Keratinocyte (primary cell): ENCODE data around the gene B3GNT4. TPM values are rescaled to one million over a fixed set of nuclear protein-coding genes. Genes with fewer than 3 reads are reported as not detected.

Experiments used
- DNase-seq: peaks from one replicate; pipeline ENCODE4 v3.0.0-alpha.2; 2011; ENCODE audit warnings: low read depth, missing footprints, low spot score
- FAIRE-seq: peaks from 2 replicates; lab custom pipeline; 2011; peaks lifted over from hg19 to GRCh38; lab: Jason Lieb, UNC
- H2AFZ ChIP-seq: 2 replicates; pipeline ENCODE4 v1.6.0; 2012; ENCODE audit warnings: low read length, control low read depth, inconsistent platforms; ENCODE audit not compliant: control insufficient read depth
- H3K27ac ChIP-seq: 2 replicates; pipeline ENCODE4 v1.5.1; 2011; ENCODE audit warnings: low read length; ENCODE audit not compliant: control insufficient read depth, insufficient read depth
- H3K27me3 ChIP-seq: 3 replicates; pipeline ENCODE4 v1.6.0; 2011; ENCODE audit warnings: low read length; ENCODE audit not compliant: control insufficient read depth, insufficient read depth; ENCODE audit errors: extremely low read depth
- H3K36me3 ChIP-seq, 2 experiments: 2 replicates in 1 of 2; 3 replicates in 1 of 2; pipeline ENCODE4 v1.5.1; 2011; ENCODE audit warnings: low read length in 2 of 2, mild to moderate bottlenecking in 1 of 2; ENCODE audit not compliant: control insufficient read depth in 2 of 2, insufficient read depth in 2 of 2; ENCODE audit errors: extremely low read depth in 1 of 2
- H3K4me1 ChIP-seq: 3 replicates; pipeline ENCODE4 v1.5.1; 2011; ENCODE audit warnings: low read length; ENCODE audit not compliant: control insufficient read depth, insufficient read depth; ENCODE audit errors: extremely low read depth
- H3K4me2 ChIP-seq: 3 replicates; pipeline ENCODE4 v1.6.0; 2011; ENCODE audit warnings: low read depth, low read length; ENCODE audit not compliant: control insufficient read depth, insufficient read depth; ENCODE audit errors: extremely low read depth
- H3K4me3 ChIP-seq, 3 experiments: fragments of 200-600 bp in 1 of 3; sonication (generic) in 1 of 3; 2 replicates in 2 of 3; 3 replicates in 1 of 3; pipeline ENCODE4 v1.5.1; 2011 to 2016; ENCODE audit warnings: low read length in 3 of 3, mild to moderate bottlenecking in 3 of 3, control low read depth in 2 of 3, inconsistent platforms in 1 of 3, low read depth in 1 of 3, mixed read lengths in 1 of 3, mixed run types in 1 of 3, moderate library complexity in 1 of 3; ENCODE audit not compliant: control insufficient read depth in 2 of 3, insufficient read depth in 2 of 3; ENCODE audit errors: extremely low read depth in 1 of 3
- H3K79me2 ChIP-seq: 2 replicates; pipeline ENCODE4 v1.6.0; 2012; ENCODE audit warnings: low read length; ENCODE audit not compliant: control insufficient read depth, insufficient read depth
- H3K9ac ChIP-seq: 3 replicates; pipeline ENCODE4 v1.6.0; 2011; ENCODE audit warnings: low read length; ENCODE audit not compliant: control insufficient read depth, insufficient read depth; ENCODE audit errors: extremely low read depth
- H3K9me1 ChIP-seq: 3 replicates; pipeline ENCODE4 v1.6.0; 2011; ENCODE audit warnings: low read length; ENCODE audit not compliant: control insufficient read depth, insufficient read depth; ENCODE audit errors: extremely low read depth
- H3K9me3 ChIP-seq: 2 replicates; pipeline ENCODE4 v1.5.1; 2012; ENCODE audit warnings: low read depth, low read length; ENCODE audit not compliant: control insufficient read depth
- H4K20me1 ChIP-seq: 3 replicates; pipeline ENCODE4 v1.6.0; 2011; ENCODE audit warnings: low read length; ENCODE audit not compliant: control insufficient read depth, insufficient read depth; ENCODE audit errors: extremely low read depth
- CTCF ChIP-seq, 3 experiments: IDR thresholded peaks in 1 of 3; conservative IDR thresholded peaks in 1 of 3; optimal IDR thresholded peaks in 1 of 3; 2 replicates in 2 of 3; 3 replicates in 1 of 3; pipeline versions ENCODE3 to v1.5.1; 2011; ENCODE audit warnings: low read length in 3 of 3, mild to moderate bottlenecking in 3 of 3, moderate library complexity in 2 of 3, control low read depth in 1 of 3, inconsistent platforms in 1 of 3; ENCODE audit not compliant: insufficient read depth in 2 of 3; ENCODE audit errors: extremely low read depth in 1 of 3
- EZH2 ChIP-seq: IDR thresholded peaks from one replicate; pipeline ENCODE4 v1.6.1; 2012; ENCODE audit warnings: inconsistent platforms, mild to moderate bottlenecking, low read length, moderate library complexity
- dilution Hi-C: fragments of 300-500 bp; cut with MboI; formaldehyde crosslinking; loops from one replicate; pipeline ENCODE4 v1.7.0; 2020; ENCODE audit warnings: low sequenced_read_pairs; ENCODE audit not compliant: extremely low pct_ligation_motif_present
- polyA plus RNA-seq, 5 experiments: library from polyadenylated mRNA; depleted of rRNA in 3 of 5; stranded (reverse) in 3 of 5; stranded (forward) in 1 of 5; unstranded in 1 of 5; fragments of >200 nt; gene quantifications; 1 replicate in 1 of 5; 2 replicates in 3 of 5; 3 replicates in 1 of 5; pipeline versions ENCODE4 v1.2.1 to v1.2.3, GENCODE V29; 2011 to 2012; ENCODE audit warnings: missing spikeins in 2 of 5, low read depth in 1 of 5, low replicate concordance in 1 of 5

Gene B3GNT4
- polyA plus RNA-seq, 1 donor (not counting 4 experiments of a cell fraction or from before 2014, with no cell fraction given): 1.7 TPM

GRCh38 chr12:122207391-122207790 is 3.9 kb downstream of the B3GNT4 start:
- dilution Hi-C loops: no loop called here
- H4K20me1 ChIP-seq: no peaks in the 10 kb centered on the region
- no peaks in the 10 kb centered on the region for H3K9me3 ChIP-seq
- H3K4me2 ChIP-seq: no peak overlapping the region
- no peak overlapping the region for H2AFZ ChIP-seq
- H3K36me3 ChIP-seq: peaks cover 21 to 26% of the 10 kb centered on the region in 2 experiments
- no peak overlapping the region for H3K4me3 ChIP-seq
- TF ChIP-seq EZH2 (no peak), CTCF (optimal IDR thresholded peaks at IDR 0.05 in 1 of 3, IDR thresholded peaks at IDR 0.05 in 1 of 3, conservative IDR thresholded peaks at IDR 0.05 in 1 of 3; ENCODE audit: extremely low read depth in 1 of 3, insufficient read depth in 2 of 3, low read length in 3 of 3) (no peak)
- H3K27ac ChIP-seq: no peak overlapping the region
- peaks cover 12% of the 10 kb centered on the region for H3K27me3 ChIP-seq
- no peak overlapping the region for H3K9ac ChIP-seq
- DNase-seq (no peak), FAIRE-seq (no peak)
- no peaks in the 10 kb centered on the region for H3K9me1 ChIP-seq
- no peaks in the 10 kb centered on the region for H3K79me2 ChIP-seq
- peaks cover 3% of the 10 kb centered on the region for H3K4me1 ChIP-seq

- dilution Hi-C loops: no loop called here
- Histone ChIP-seq H3K9ac (no peak overlapping the region), H3K79me2 (no peaks in the 10 kb centered on the region)
These were observed 4.7 kb downstream of the B3GNT4 start for GRCh38 chr12:122208073-122208820.

More at GRCh38 chr12:122208073-122208820, 4.7 kb downstream of the B3GNT4 start:
- Histone ChIP-seq H3K27ac (no peak overlapping the region), H3K9me1 (no peaks in the 10 kb centered on the region), H4K20me1 (no peaks in the 10 kb centered on the region), H3K4me2 (no peak overlapping the region), H3K9me3 (no peaks in the 10 kb centered on the region), H3K4me1 (no peaks in the 10 kb centered on the region), H3K27me3 (peaks cover 12% of the 10 kb centered on the region), H3K36me3 (peaks cover 26% of the 10 kb centered on the region in 2 experiments), H3K4me3 (no peak overlapping the region), H2AFZ (no peak overlapping the region)
- TF ChIP-seq EZH2 (no peak), CTCF (optimal IDR thresholded peaks at IDR 0.05 in 1 of 3, IDR thresholded peaks at IDR 0.05 in 1 of 3, conservative IDR thresholded peaks at IDR 0.05 in 1 of 3; ENCODE audit: extremely low read depth in 1 of 3, insufficient read depth in 2 of 3, low read length in 3 of 3) (no peak)
- FAIRE-seq: no peak
- DNase-seq: no peak
